H9 (cell line): ENCODE measurements around the gene IARS1. TPM values are rescaled to one million over a fixed set of nuclear protein-coding genes. Genes with fewer than 3 reads are reported as not detected.

Experiments
- DNase-seq: peaks from one replicate; pipeline ENCODE4 v3.0.0-alpha.2; 2017
- H2AFZ ChIP-seq: one replicate; pipeline ENCODE4 v1.6.1; 2013; ENCODE audit warnings: mild to moderate bottlenecking, low read length, control low read depth, moderate library complexity
- H2AK5ac ChIP-seq: 2 replicates; pipeline ENCODE4 v1.6.1; 2013; ENCODE audit warnings: low read length, control low read depth, mixed read lengths; ENCODE audit not compliant: insufficient read length
- H2BK120ac ChIP-seq: one replicate; pipeline ENCODE4 v1.6.1; 2013; ENCODE audit warnings: low read depth, mild to moderate bottlenecking, low read length, control low read depth, inconsistent platforms; ENCODE audit not compliant: poor library complexity, severe bottlenecking
- H2BK12ac ChIP-seq: 2 replicates; pipeline ENCODE4 v1.6.1; 2013; ENCODE audit warnings: low read length, control low read depth, mixed read lengths, low read depth; ENCODE audit not compliant: insufficient read length
- H2BK15ac ChIP-seq: 2 replicates; pipeline ENCODE4 v1.6.1; 2013; ENCODE audit warnings: low read depth, low read length, control low read depth
- H2BK20ac ChIP-seq: one replicate; pipeline ENCODE4 v1.6.1; 2013; ENCODE audit warnings: low read depth, mild to moderate bottlenecking, low read length, control low read depth, inconsistent platforms; ENCODE audit not compliant: poor library complexity, severe bottlenecking
- H2BK5ac ChIP-seq: 2 replicates; pipeline ENCODE4 v1.6.1; 2013; ENCODE audit warnings: low read length, control low read depth, mixed read lengths; ENCODE audit not compliant: insufficient read length
- H3K14ac ChIP-seq: 2 replicates; pipeline ENCODE4 v1.6.1; 2013; ENCODE audit warnings: low read length, control low read depth; ENCODE audit not compliant: insufficient read depth
- H3K18ac ChIP-seq: 2 replicates; pipeline ENCODE4 v1.6.1; 2013; ENCODE audit warnings: low read depth, mild to moderate bottlenecking, mixed read lengths, low read length, control low read depth; ENCODE audit not compliant: insufficient read length
- H3K23ac ChIP-seq: 2 replicates; pipeline ENCODE4 v1.6.1; 2013; ENCODE audit warnings: low read length, control low read depth, mixed read lengths, low read depth; ENCODE audit not compliant: insufficient read length
- H3K23me2 ChIP-seq: 2 replicates; pipeline ENCODE4 v1.6.1; 2013; ENCODE audit warnings: low read depth, mild to moderate bottlenecking, mixed read lengths, low read length, control low read depth; ENCODE audit not compliant: insufficient read length, poor library complexity, severe bottlenecking
- H3K27ac ChIP-seq: 2 replicates; pipeline ENCODE4 v1.5.1; 2013; ENCODE audit warnings: low read length, control low read depth, mixed read lengths, low read depth; ENCODE audit not compliant: insufficient read length
- H3K27me3 ChIP-seq: 2 replicates; pipeline ENCODE4 v1.6.1; 2013; ENCODE audit warnings: low read length, control low read depth, inconsistent platforms; ENCODE audit not compliant: insufficient read depth
- H3K4ac ChIP-seq: 2 replicates; pipeline ENCODE4 v1.6.1; 2013; ENCODE audit warnings: low read depth, mild to moderate bottlenecking, control low read depth, inconsistent platforms, low read length, moderate library complexity
- H3K4me1 ChIP-seq: 2 replicates; pipeline ENCODE4 v1.6.1; 2013; ENCODE audit warnings: low read length, control low read depth, inconsistent platforms; ENCODE audit not compliant: insufficient read depth
- H3K4me2 ChIP-seq: 2 replicates; pipeline ENCODE4 v1.6.1; 2013; ENCODE audit warnings: low read length, control low read depth, mixed read lengths; ENCODE audit not compliant: insufficient read length, insufficient read depth
- H3K56ac ChIP-seq: 2 replicates; pipeline ENCODE4 v1.6.1; 2013; ENCODE audit warnings: low read depth, mild to moderate bottlenecking, mixed read lengths, low read length, control low read depth; ENCODE audit not compliant: insufficient read length
- H3K79me1 ChIP-seq: 2 replicates; pipeline ENCODE4 v1.6.1; 2013; ENCODE audit warnings: low read depth, mild to moderate bottlenecking, moderate library complexity, low read length, control low read depth, inconsistent platforms; ENCODE audit not compliant: insufficient read depth, poor library complexity, severe bottlenecking
- H3K79me2 ChIP-seq: 2 replicates; pipeline ENCODE4 v1.6.1; 2013; ENCODE audit warnings: low read length, control low read depth, inconsistent platforms; ENCODE audit not compliant: insufficient read depth
- H3K9ac ChIP-seq: 2 replicates; pipeline ENCODE4 v1.6.1; 2013; ENCODE audit warnings: low read length, control low read depth, mixed read lengths; ENCODE audit not compliant: insufficient read length; ENCODE audit errors: extremely low read depth
- H3K9me3 ChIP-seq: one replicate; pipeline ENCODE4 v1.6.1; 2013; ENCODE audit warnings: low read depth, low read length, inconsistent platforms; ENCODE audit not compliant: control insufficient read depth
- H3T11ph ChIP-seq: one replicate; pipeline ENCODE4 v1.6.1; 2013; ENCODE audit warnings: mild to moderate bottlenecking, low read length, control low read depth, inconsistent platforms
- H4K20me1 ChIP-seq: one replicate; pipeline ENCODE4 v1.6.1; 2013; ENCODE audit not compliant: control insufficient read depth, insufficient read length, insufficient read depth
- H4K5ac ChIP-seq: 2 replicates; pipeline ENCODE4 v1.6.1; 2013; ENCODE audit warnings: low read depth, mild to moderate bottlenecking, mixed read lengths, low read length, control low read depth; ENCODE audit not compliant: insufficient read length
- H4K8ac ChIP-seq: replicated peaks from 2 replicates; pipeline ENCODE4 v1.6.1; 2013; ENCODE audit warnings: low read length, control low read depth, mixed read lengths, low read depth; ENCODE audit not compliant: insufficient read length
- H4K91ac ChIP-seq: 2 replicates; pipeline ENCODE4 v1.6.1; 2013; ENCODE audit warnings: low read depth, mild to moderate bottlenecking, moderate library complexity, mixed read lengths, low read length, control low read depth; ENCODE audit not compliant: insufficient read length
- H3K27ac Mint-ChIP-seq, 3 experiments: 2 replicates in 2 of 3; 3 replicates in 1 of 3; pipeline ENCODE4 v1.8.0; 2020 to 2021; ENCODE audit warnings: mixed read lengths in 3 of 3, mild to moderate bottlenecking in 1 of 3, moderate library complexity in 1 of 3
- H3K27me3 Mint-ChIP-seq: 2 replicates; pipeline ENCODE4 v1.8.0; 2021; ENCODE audit warnings: low read depth, mild to moderate bottlenecking, moderate library complexity, mixed read lengths
- H3K36me3 Mint-ChIP-seq, 3 experiments: 2 replicates in 2 of 3; 3 replicates in 1 of 3; pipeline ENCODE4 v1.8.0; 2020 to 2021; ENCODE audit warnings: low read depth in 3 of 3, mixed read lengths in 3 of 3; ENCODE audit not compliant: insufficient read depth in 1 of 3
- H3K4me1 Mint-ChIP-seq, 2 experiments: 2 replicates each; pipeline ENCODE4 v1.8.0; 2020; ENCODE audit warnings: mixed read lengths in 2 of 2
- H3K4me3 Mint-ChIP-seq, 2 experiments: 2 replicates in 1 of 2; 3 replicates in 1 of 2; pipeline ENCODE4 v1.8.0; 2020 to 2021; ENCODE audit warnings: mild to moderate bottlenecking in 2 of 2, mixed read lengths in 2 of 2, moderate library complexity in 1 of 2
- H3K9me3 Mint-ChIP-seq, 2 experiments: 2 replicates in 1 of 2; 3 replicates in 1 of 2; pipeline ENCODE4 v1.8.0; 2020; ENCODE audit warnings: mild to moderate bottlenecking in 2 of 2, mixed read lengths in 2 of 2, moderate library complexity in 1 of 2
- CTCF ChIP-seq: fragments of 200-600 bp; sonication (generic); conservative IDR thresholded peaks from 3 replicates; pipeline ENCODE4 v1.8.0; 2021; ENCODE audit warnings: antibody characterized with exemption, mild to moderate bottlenecking
- WGBS: extraction: QIAGEN DNeasy Blood & Tissue Kit; methylation state at CpG from one replicate; pipeline ENCODE4 v1.1.7; 2013; ENCODE audit warnings: missing lambda C conversion rate, low lambda C conversion rate, mixed read lengths; ENCODE audit not compliant: insufficient read length; ENCODE audit errors: extremely low coverage; 5-methylcytosine and 5-hydroxymethylcytosine counted together
- total RNA-seq: library from RNA; stranded (reverse); gene quantifications from 2 replicates; pipeline ENCODE4 v1.2.1, GENCODE V29; 2021

IARS1 gene
- total RNA-seq, 1 experiment from 2014 or later: 234 TPM

GRCh38 chr9:92247296-92247695 lies 46.2 kb downstream of the IARS1 start:
- no peak overlapping the region for H3K27ac ChIP-seq
- no peak overlapping the region for H3K18ac ChIP-seq
- H3K4ac ChIP-seq: no peak overlapping the region
- no peaks in the 10 kb centered on the region for H3K23me2 ChIP-seq
- H3K9me3 Mint-ChIP-seq: no peaks in the 10 kb centered on the region
- no CpG with 5 or more reads among the region's 4 CpGs for WGBS
- H3K27me3 ChIP-seq: no peaks in the 10 kb centered on the region
- no peaks in the 10 kb centered on the region for H3K9me3 ChIP-seq
- no peak overlapping the region for H2BK120ac ChIP-seq
- H2BK5ac ChIP-seq: no peak overlapping the region
- no peak overlapping the region for H2BK12ac ChIP-seq
- H4K20me1 ChIP-seq: no peaks in the 10 kb centered on the region
- no peak for TF ChIP-seq CTCF
- no peak overlapping the region for H2AFZ ChIP-seq
- H3K14ac ChIP-seq: no peak overlapping the region
- no peaks in the 10 kb centered on the region for H3K4me1 ChIP-seq
- H3K79me1 ChIP-seq: no peaks in the 10 kb centered on the region
- H3K4me1 Mint-ChIP-seq: no peaks in the 10 kb centered on the region
- H2AK5ac ChIP-seq: no peak overlapping the region
- no peak overlapping the region for H2BK15ac ChIP-seq
- H3K4me3 Mint-ChIP-seq: no peak overlapping the region
- H4K8ac ChIP-seq: no peak overlapping the region
- peaks cover 58 to 94% (median 93%) of the 10 kb centered on the region in 3 experiments for H3K36me3 Mint-ChIP-seq
- H4K5ac ChIP-seq: peak overlapping the region; percentile 53
- H4K91ac ChIP-seq: no peak overlapping the region
- DNase-seq: no peak
- H3K79me2 ChIP-seq: no peaks in the 10 kb centered on the region
- no peak overlapping the region for H2BK20ac ChIP-seq
- H3K27me3 Mint-ChIP-seq: no peaks in the 10 kb centered on the region
- H3K9ac ChIP-seq: no peak overlapping the region
- H3K4me2 ChIP-seq: no peak overlapping the region
- H3K27ac Mint-ChIP-seq: peak overlapping the region in 1 of 3 experiments; percentile 69; a peak in 1 of 7 replicates
- no peak overlapping the region for H3K56ac ChIP-seq
- no peak overlapping the region for H3K23ac ChIP-seq
- H3T11ph ChIP-seq: no peak overlapping the region
